ENCODE measurements around the gene RNF26.

The RNF26 gene

DNA sequence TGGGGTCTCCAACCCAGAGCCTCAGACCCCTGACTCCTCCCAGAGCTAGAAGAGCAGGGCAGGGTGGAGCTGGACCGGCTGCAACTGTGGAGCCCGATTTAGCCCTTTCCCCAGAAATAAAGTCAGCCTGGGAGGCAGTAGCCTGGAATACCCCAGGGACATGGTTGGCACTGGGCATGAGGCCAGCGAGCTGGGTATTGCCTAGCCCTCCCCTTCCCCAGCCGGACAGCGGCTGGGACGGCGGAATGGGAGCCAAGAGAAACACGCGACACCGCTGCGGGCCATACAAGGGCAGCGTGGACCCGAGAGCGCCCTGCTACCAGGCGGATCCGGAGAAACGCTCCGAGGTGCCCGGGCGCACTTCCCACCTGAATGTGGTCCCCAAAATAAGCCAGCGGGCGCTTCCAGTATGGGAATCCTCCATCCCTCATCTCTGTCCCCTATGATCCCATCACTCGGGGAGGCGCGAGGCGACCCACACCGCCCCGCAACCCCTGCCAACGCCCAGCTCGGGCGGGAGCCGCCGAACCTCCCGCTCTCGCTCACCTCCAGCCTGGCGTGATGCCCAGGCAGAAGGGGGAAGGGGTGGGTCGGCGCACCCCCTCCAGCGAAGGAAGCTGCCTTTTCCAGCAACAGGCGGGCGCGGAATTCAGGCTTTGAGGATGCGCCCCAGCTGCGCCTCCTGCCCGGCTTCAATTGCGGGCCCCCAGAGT is 18.2 kb upstream of the RNF26 start:
- FAIRE-seq, result no peak

DNA sequence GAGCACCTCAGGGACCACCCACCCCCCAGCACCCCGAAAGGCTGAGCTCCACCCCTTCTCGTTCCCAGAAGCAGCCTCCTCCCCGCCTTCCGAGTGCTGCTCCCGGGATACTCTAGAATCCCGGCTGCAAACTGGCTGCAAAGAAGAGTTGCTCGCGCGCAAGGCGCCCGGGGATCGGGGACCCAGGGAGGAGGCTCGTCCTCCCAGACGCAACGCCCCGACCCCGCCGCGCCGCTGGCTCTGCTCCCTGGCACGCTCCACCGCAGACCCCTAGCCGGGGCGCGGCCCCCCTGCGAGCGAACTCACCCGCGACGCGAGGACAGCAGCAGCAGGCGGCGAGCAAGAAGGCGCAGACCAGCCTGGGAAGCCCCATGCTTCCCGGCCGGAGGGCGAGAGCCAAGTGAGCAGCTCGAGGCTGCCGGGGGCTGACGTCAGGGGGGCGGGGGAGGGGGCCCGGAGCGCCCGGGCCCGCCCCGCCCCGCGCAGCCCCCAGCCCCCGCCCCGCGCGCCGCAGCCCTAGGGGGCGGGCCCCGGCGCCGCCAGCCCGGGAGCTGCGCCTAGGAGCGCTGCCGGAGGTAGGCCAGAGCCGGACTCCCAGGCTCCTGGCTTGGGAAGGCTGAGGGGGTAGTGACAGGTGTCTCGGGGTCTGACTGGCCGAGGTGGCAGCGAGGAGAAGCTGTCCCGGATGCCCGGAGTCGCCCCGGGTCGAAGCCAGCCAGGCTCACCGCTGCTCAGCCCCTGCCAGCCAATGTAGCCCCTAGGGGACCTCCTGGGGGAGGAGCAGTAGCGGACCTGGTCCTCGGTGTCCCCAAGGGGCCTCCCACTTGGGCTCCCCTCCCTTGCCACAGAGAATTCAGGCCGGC is 17.4 kb upstream of the RNF26 start, which contains the start of gene MCAM:
MCAM (minus strand) TSS at position 402 of the 863 bp plus-strand sequence; CDS start at position 373, 29 bp downstream.
- FAIRE-seq, result no peak

DNA sequence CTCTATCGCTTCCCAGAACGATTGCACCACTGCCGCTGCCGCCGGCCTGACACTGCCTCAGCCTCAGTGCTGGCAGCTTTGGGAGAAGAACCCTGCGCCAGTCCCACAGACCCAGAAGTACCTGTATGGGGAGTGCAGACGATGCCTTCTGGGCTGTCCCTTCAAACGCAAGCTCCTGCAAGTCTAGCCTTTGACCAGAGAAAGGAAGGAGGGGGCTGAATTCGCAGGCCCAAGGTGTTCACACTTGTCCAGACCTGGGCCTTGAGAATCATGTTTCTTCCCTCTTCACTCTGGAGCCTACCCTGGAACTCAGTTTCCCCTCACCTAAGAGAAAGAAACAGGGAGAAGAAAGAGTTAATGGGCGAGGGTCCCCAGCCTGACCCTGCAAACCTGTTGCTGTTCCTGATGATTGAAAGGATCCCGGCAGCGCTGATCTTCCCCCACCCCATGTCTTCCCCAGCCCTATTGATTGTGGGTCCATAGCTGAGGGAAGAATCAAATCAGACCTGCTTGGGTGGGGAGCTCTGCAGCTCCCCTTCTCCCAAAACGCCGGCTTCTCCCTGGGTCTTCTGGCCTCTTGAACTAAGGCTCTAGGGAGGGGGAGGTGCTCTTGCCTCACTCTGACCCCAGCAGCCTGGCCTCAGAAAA is 16.6 kb upstream of the RNF26 start:
- no peak for FAIRE-seq

DNA sequence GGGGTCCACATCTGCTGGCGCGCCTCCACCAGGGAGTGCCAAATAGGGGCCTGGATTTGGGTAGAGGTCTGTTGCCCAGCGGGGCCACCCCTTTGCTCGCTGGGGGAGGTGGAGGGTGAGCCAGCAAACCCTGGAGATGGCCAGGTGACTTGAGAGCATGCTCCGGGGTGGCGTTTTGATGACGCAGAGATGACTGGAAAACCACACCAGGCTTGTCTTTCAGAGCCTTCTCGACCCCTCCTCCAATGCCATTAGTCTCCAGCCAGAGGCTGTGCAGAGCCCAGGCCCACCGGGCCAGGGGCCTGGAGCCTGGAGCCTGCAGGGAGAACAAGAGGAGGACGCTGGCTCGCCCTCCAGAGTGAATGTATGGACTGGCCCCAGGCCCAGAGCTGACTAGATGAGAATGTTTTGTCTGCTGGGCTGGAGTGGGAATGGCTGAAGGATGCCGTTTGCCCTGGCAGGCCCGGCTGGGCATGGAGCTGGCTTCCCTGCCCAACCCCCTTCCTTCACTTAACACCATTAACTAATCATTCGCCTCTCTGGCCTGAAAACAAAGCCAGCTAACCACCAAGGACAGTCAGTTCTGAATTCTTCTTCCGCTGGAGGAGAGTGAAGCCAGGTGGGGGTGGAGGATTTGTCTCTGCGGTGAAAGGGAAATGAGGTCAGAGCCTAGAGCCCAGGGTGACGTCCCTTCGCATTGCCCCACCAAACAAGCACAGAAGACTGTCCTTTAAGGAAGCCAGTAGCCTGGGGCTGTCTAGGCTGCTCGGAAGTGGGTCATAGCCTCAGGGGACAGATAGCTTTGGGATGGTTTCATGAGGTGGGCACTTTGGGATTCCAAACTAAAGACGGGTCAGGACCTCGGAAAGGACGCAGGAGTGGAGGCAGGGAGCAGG is 15.8 kb upstream of the RNF26 start:
- FAIRE-seq, result no peak

DNA sequence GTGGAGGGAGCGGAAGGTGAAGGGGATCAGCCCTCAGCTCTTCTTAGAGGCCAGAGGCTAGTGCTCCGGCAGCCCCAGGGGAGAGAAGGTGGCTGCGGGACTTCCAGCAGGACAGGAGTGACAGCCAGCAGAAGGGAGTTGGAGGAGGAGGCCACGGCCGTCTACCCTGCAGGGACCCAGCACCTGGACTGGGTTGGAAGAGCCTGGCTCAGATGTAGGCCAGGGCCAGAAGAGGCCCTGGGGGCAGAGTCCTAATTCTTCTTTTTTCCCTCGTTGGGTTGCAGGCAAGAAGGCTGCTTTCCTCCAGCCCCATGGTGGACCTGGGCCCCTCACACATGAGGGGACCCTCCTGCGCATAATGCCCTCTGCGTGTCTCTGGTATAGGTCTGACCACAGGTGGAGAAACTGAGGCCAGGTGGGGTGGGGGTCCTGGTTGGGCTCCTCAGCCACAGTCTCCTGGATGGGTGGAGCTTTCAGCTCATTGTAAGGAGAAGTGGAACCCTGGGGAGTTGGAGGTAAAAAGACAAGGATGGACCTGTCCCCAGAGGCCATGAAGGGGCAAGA is 15.1 kb upstream of the RNF26 start:
- FAIRE-seq, result no peak

DNA sequence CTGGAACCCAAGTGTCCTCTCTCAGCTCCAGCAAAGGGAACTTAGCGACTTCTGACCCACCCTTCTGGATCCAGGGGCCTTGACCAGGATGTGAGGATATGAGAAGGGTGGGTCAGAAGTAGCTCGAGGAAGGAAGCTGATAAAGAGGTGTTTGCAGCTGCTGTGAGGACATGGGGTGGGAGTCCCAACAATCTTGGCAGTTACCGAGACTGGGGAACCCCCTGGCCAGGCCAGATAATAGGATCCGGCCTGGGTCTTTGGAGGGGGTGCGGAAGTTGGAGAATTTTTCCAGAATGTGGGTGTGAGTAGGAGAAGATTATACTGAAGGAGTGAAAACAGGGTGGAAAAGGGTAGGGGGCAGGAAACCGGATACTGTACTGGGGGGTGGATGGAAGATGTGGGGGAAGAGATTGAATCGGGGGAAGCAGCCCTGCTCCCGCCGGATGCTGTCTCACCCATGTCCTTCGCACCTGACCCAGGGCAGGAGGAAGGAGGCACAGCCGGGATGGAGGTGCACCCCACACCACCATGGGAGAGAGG is 14.6 kb upstream of the RNF26 start:
- FAIRE-seq, result no peak

DNA sequence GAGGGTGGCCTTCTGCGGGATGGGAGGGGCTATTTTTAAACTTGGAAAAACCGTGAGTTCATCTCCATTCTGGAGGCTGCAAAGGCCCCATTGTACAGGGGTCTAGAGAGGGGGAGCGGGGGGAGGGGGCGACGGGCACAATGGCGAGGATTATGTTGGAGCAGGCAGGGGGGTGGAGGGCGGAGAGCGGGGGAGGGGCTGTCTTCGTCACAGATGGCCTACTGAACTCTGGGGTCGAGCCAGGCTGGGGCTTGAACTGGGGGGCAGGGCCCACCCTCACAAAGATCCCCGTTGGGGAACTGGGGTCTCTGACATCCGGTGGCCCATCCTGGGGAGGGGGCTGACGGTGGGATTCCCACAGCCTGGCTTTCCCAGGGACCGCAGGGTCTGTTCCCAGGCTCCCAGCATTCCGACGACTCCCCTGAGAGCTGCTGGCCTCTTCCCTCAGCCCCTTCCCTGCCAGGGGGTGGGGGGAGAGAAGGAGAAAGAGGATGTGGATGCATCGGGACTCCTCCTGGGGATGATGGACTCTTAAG is 14.0 kb upstream of the RNF26 start:
- no peak for FAIRE-seq

DNA sequence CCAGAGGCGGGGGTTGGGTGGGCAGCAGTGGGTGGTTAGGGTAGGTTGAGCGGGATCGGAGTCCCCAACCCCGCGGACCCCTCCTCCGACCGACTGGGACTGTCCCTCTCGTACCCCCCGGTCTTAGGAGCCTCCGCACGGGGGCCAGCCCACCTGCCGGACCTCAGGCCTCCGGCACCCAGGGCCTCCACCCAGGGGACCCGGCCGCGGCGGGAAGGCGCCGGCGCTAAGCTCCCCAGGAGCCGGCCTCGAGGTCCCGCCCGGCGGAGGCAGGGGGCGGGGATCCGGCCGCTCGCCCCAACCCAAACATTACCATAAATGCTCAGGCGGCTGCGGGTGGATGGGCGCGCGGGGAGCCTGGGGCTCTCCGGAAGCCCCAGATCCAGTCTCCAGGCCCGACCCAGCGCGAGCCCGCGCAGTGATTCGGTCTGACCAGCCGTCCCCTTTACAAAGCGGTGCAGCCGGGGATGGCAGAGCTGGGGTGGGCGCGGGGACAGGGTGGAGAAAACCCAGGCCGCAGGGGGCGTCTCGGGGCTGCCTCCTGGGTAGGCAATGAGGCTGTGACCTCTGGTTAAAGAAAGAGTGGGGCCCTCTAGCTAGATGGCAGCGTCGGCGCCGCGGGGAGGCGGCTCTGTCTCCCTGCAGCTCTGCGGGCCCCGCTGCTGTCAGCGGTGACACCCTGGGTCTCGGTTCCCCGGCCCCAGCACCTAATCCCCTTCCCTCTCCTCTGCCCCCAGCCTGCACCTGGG is 13.4 kb upstream of the RNF26 start:
- FAIRE-seq, result no peak

DNA sequence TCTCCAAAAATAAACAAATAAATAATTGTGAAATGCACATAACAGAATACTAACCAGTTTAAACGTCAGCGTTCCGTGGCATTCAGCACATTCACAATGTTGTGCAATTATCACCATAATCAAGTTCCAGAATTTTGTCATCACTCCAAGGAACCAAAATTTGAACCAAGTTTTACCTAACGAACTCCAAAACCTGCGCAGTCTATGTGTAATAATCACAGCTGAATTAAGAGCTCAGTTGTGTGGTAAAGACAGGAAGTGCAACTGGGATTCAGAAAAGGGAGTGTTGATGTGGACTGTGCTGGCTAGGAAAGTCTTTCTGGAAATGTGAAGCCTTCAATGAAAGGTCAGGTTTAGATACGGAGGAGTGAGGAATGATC is 12.0 kb upstream of the RNF26 start:
- FAIRE-seq, result no peak

DNA sequence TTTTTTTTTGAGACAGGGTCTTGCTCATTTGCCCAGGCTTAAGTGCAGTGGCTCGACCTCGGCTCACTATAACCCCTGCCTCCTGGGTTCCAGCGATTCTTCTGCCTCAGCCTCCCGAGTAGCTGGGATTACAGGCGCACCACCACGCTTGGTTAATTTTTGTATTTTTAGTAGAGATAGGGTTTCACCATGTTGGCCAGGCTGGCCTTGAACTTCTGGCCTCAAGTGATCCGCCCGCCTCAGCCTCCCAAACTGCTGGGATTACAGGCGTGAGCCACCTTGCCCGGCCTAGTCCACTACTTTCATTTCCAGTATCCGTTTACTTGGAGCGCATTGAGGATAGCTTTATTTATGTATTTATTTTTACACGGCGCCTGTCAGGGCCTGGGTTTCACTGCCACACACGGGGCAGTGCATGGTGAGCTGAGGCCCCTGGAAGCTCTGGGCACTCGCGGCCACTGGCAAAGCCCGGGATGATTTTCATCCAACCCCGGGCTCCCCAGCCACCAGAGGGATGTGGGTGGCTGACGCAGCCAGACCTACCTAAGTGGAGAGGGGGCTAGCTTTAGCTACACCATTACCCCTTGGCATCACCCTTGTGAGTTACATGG is 11.3 kb upstream of the RNF26 start:
- FAIRE-seq, result no peak

DNA sequence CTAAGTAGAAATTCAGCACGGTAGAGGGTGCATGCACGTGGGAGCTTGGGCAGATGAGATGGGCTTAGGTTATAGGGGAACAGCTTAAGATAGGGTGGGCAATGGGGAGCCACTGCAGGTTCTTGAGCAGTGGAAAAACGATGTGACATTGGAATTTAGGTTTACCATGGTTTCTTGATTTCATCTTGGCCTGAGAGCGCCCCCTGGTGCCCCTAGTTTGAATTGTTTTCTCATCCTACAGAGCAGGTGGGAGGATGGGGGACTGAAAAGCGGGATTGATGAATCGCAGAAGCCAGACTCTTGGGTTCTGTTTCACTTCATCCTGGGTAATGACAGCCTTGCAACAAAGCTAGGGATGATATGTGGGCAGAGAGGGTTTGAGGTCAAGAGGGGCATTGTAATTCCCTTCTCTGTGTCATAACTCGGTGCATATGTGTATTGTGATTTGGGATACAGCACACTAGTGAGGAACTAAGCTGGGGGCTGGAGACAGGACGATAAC is 10.7 kb upstream of the RNF26 start:
- peak; percentile 51 for FAIRE-seq

DNA sequence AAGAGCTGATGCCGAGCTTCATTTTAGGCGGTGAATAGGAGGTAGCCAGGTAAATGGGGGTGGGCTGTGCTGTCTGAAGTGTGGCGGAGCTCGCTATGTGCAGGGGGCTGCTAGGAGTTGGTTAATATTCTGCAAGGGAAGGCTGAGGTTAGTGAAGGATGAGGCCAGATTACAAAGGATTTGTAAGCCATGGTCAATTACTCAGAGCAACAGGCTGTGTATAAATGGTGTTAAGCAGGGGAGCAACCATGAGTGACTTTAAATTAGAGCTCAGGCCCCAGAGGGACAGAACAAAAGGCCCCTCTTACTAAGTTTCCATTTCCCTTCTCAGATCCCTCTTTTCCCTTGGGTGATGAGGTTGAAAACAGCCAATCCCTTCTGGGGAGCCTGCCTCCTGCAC is 10.1 kb upstream of the RNF26 start:
- FAIRE-seq, result no peak

DNA sequence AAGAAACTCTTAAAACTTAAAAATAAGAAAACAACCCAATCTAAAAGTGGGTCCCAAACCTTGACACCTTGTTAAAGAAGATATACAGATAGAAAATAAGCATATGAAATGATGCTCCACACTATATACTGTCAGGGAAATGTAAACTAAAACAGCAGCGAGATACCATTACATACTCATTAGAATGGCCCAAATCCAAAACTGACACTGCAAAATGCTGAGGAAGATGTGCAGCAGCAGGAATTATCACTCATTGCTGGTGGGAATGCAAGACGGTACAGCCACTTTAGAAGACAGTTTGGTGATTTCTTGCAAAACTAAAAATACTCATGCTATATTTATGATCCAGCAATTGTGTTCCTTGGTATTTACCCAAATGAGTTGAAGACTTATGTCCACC is 5.0 kb upstream of the RNF26 start:
- no peak for FAIRE-seq

DNA sequence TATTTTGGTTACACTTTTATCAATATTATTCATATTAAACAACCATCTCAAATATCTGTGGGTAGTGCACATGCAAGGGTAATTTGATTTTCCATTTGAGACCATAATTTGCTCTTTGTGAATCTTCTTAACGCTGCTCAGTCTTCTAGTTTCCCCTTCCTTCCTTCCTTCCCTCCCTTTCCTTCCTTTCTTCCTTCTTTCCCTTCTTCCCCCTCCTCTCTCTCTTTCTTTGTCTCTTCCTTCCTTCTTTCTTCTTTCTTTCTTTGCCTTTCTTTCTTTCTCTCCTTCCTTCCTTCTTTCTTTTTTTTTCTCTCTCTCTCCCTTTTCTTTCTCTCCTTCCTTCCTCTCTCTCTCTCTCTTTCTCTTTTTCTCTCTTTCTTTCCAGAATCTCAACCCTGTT is 4.1 kb upstream of the RNF26 start:
- FAIRE-seq, result no peak

DNA sequence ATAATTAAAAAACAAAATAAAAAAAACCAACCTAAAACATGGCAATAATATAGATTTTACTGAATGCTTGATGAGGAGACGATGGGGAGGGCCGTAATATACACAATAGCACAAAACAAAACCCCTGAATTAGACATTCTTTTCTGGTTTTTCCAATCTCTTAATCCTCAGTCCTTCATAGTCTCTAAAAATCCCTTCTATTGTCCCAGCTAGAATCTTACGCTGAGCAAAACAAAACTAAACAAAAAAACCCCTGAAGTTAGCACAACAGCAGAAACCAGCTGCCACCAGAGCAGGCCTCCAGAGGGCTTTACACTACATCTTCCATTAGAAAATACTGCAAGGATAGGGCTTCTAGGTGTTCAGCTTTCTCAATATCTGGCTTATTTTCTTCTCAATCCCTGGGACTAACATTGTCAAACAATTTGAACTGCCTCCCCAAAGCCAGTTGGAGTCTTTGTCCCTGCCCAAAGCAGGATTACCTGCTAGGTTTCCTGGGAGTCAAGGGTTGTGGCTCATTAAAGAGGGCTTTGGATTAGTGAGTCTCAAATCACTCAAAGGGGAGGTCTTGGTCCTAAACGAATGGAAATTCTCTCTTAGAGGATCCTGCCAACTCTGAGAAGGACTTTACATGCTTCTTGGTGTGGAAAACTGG is 2.1 kb upstream of the RNF26 start:
- peak; percentile 34 for FAIRE-seq

DNA sequence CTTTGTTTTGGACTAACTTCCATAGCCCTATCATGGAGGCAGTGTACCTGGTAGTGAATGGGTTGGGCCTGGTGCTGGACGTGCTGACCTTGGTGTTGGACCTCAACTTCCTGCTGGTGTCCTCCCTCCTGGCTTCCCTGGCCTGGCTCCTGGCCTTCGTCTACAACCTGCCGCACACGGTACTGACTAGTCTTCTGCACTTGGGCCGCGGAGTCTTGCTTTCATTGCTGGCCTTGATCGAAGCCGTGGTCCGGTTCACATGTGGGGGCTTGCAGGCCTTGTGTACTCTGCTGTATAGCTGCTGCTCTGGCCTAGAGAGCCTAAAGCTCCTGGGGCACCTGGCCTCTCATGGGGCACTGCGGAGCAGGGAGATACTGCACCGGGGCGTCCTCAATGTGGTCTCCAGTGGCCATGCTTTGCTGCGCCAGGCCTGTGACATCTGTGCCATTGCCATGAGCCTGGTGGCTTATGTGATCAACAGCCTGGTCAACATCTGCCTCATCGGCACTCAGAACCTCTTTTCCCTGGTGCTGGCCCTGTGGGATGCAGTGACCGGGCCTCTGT is 846 bp downstream of the RNF26 start:
- no peak for FAIRE-seq

DNA sequence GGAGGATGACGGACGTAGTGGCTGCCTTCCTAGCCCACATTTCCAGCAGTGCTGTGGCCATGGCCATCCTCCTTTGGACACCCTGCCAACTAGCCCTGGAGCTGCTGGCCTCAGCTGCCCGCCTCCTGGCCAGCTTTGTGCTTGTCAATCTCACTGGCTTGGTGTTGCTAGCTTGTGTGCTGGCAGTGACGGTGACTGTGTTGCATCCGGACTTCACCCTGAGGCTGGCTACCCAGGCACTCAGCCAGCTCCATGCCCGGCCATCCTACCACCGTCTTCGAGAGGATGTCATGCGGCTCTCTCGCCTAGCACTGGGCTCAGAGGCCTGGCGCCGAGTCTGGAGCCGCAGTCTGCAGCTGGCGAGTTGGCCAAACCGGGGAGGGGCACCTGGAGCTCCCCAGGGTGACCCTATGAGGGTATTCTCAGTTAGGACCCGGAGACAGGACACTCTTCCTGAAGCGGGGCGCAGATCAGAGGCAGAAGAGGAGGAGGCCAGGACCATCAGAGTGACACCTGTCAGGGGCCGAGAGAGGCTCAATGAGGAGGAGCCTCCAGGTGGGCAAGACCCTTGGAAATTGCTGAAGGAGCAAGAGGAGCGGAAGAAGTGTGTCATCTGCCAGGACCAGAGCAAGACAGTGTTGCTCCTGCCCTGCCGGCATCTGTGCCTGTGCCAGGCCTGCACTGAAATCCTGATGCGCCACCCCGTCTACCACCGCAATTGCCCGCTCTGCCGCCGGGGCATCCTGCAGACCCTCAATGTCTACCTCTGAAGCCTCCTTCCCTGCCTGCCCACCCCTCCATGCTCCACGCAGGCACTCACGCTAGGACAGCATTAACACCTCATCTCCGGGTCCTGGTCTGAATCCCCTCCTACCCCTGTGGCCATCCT is 1.6 kb downstream of the RNF26 start:
- FAIRE-seq, result no peak

DNA sequence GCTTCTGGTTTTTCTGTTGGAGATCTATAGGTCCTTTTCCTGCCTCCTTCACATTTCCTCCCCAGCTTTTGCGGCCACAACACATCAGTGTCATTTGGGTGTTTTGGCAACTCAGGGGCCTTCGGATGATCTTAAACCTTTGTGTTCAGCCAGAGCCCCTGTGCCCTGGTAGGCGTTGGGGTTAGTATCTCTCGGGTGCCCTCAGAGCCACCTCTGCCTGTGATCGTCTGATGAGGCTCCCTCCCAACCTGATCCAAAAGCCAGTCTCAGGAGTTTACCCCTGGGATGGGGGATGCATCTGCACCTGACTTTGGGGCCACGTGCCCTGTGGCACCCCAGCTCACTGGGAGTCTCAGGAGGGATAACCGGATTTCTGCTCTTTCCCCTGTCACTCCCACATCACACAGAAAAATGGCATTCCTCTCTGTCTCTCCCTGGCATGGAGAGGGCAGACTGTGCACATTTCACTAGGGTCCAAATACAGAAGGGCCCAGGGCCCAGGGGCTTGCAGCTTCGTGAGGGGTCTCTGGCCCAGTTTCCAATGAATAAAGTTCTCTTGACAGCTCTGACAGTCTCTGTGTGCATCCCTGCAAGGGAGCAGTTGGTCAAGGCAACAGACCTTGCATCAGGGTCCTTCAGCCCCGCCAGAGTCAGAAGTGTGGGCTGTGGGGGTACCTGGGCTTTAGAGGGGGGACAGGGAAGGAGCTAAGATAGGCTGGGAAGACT is 2.6 kb downstream of the RNF26 start:
- FAIRE-seq, result no peak

All from G401.6 (cell line).